ENCODE measurements around the gene SLIT3. TPM values are rescaled to one million over a fixed set of nuclear protein-coding genes. Genes with fewer than 3 reads are reported as not detected.

Gene SLIT3
- total RNA-seq, 2 donors from 2014 or later: 67.1 to 140 TPM

DNA sequence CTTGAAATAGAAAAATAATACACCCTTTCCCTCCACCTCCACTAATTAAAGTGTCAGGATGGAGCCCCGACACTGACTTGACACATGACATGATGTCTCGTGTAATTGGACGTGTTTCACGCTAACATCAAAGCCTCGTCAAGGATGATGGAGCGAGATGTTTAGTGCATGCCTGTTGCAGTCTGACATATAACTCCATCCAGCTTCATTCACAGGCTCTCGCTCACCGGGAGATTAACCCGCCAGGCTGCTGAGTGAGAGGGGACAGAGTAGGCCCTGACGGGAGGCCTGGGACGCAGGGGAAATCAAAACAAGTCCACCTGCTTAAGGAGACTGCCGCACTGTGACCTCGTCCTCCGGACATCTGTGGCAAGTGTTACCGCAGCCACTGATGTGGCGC lies 263.5 kb downstream of the SLIT3 start:
- DNase-seq (ENCODE audit: low spot score): no peak
- intact Hi-C loops (cut with DNase I): no loop called here

DNA sequence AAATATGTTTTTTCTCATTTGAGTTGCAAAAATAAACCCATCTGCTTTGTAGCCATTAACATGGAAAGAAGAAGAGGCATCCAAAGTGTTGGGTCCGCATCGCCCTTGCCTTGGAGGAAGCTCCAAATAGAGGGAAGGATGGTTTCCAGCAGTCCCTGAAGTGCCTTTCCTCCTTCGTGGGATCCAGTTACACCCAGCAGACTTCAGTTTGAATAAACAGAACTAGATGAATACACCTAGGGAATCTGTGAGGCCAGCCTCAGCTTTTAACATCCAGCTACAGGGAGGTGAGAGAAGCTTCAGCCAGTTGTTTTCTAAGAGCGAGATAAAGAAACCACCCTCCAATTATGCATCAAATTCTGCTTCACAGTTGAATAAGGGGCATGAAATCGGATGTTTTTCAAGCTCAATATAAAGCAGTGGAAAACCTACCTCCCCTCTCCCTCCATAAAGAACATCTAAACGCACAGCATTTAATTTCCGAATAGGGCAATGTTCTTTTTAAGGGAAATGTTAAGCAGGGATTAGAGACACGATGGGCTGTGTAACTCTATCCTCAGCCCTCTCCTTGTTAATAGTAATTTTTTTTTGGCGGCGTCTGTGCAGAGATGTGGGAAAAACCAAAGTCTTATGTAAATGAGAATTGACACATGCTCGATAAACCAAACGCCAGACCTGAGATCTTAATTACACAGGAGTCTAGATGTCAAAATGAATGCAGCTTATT lies 264.7 kb downstream of the SLIT3 start:
- no peak for DNase-seq (ENCODE audit: low spot score)
- intact Hi-C loops (cut with DNase I): no loop called here

DNA sequence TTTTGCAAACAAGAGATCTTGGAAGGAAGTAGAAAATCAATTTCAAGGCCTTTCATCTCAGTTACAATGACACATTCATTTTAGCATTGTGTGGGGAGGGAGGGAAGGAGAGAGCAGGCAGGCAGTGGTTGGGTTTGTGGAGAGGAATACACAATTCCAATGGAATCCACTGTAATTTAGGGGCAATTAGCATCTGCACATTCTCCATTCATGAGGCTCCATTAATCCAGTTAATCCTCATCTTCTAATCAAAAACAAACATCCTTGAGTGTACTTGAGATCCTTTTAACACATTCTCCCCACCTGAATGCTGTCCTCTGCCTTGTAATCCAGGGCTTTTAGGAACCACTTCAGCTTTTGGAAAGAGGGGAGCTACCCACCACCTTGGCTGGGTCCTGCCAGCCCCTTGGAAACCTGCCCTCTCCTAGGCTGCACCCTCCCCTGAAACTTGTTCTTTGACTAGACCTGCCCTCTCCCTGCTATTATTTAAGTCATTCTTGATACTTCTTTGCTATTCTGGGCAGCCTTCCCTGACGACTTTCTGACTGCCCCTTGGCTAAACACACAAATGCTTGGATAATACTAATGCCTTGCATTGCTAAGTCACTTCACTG lies 271.2 kb downstream of the SLIT3 start:
- DNase-seq (ENCODE audit: low spot score): no peak

DNA sequence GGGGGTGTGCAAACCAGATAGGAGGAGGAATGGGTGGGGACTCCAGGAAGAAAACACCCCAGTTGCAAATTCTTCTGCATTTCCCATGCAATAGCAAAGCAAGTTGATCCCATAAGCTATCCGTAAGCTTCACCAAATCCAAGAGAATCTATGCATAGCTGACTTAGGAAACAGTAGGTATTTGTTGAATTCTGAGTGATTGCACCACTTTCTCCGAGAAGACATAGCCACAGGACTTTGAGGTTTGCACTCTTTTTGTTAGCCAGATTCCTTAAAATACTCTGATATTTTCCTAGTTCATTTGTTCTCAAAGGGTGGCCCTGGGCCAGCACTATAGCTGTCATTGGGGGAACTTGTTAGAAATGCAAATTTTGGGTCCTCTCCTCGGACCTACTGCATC lies 271.9 kb downstream of the SLIT3 start:
- DNase-seq (ENCODE audit: low spot score): no peak
- intact Hi-C loops (cut with DNase I): no loop called here

More for the DNA sequence above, 271.2 kb downstream of the SLIT3 start:
- intact Hi-C loops (cut with DNase I): no loop called here

- DNase-seq (ENCODE audit: low spot score): no peak
- intact Hi-C loops (cut with DNase I): no loop called here
These were observed 273.4 kb downstream of the SLIT3 start for GRCh38 chr5:169027501-169028061.

DNA sequence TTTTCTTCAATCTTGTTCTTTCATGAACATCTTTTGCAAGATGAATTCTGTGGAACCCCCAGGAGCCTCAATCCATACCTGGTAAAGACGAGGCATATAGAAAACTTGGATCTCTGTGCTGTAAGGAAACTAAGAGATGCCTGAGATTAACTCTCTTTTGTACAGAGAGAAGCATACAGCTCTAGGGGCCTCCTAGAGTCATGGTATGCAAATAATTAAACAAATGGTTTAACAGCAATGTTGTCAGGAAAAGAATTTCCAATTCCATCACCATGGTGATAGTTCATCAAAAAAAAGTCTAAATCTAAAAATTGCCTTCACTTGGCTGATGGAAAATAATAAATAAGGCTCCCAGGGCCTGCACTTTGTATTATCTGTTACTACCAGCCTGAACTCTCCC lies 275.4 kb downstream of the SLIT3 start:
- DNase-seq (ENCODE audit: low spot score): no peak
- intact Hi-C loops (cut with DNase I): no loop called here

DNA sequence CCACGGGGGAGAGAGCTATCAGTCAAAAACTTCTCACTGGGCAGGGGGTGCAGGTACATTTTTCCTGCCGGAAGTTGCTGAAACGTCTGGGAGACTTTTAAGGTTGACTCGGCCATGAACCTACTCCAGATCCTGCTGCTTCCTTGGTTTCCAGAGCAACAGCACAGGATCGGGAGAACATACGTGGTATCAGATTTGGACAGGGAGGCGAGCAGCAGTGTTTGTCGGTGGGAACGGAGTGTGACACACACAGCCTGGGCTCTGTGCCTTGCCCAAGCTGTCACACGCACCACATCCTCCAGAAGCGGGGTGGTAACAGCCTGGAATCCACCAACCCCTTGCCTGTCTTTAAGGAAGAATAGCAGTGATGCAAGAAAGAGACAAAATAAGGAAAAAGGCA lies 276.5 kb downstream of the SLIT3 start:
- intact Hi-C loops (cut with DNase I): no loop called here
- DNase-seq (ENCODE audit: low spot score): no peak

GRCh38 chr5:169022718-169023117 lies 278.2 kb downstream of the SLIT3 start:
- DNase-seq (ENCODE audit: low spot score): no peak

GRCh38 chr5:169020102-169020501 lies 280.8 kb downstream of the SLIT3 start:
- intact Hi-C loops (cut with DNase I): no loop called here
- no peak for DNase-seq (ENCODE audit: low spot score)

More at GRCh38 chr5:169022718-169023117, 278.2 kb downstream of the SLIT3 start:
- intact Hi-C loops (cut with DNase I): no loop called here

DNA sequence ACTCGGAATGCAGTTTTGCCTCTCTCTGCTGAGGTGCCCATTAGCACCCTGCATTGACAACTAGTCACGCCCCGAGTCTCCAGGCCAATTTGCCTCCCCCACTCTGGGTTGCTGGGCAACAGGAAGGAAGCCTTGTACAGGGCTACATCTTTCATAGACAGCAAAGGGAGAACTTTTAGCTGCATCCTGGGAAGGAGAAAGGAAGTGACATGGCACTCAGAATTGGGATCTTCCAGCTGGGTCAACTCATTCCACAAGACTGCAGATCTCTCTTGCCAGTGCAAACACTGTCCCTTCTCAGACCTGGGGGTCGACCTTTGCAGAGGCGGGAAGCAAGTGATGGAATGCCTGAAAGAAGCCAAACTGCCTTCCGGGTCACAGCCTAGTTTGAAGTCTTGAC lies 282.0 kb downstream of the SLIT3 start:
- intact Hi-C loops (cut with DNase I): no loop called here
- no peak for DNase-seq (ENCODE audit: low spot score)

- intact Hi-C loops (cut with DNase I): no loop called here
- DNase-seq (ENCODE audit: low spot score): no peak
These were observed 284.9 kb downstream of the SLIT3 start for GRCh38 chr5:169015991-169016390.

DNA sequence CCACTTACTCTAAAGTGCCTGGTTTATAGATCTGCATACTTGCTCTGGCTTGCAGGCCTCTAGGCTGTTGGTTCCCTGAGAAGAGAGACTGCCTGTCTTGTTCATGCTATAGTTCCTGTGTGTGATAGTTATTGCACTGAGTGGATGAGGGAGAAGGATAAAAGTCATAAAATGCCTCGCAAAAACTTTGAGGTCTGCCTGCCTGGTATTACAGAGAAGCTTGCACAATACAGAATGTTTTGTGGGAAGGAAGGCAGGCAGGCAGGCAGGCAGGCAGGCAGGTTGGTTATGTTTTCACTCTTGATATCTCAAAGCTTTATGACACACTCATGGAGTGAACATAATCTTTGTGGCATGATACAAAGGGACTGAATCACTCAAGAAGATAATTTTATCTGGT lies 287.1 kb downstream of the SLIT3 start:
- DNase-seq (ENCODE audit: low spot score): no peak
- intact Hi-C loops (cut with DNase I): no loop called here

GRCh38 chr5:169013208-169013728 lies 287.7 kb downstream of the SLIT3 start:
- intact Hi-C loops (cut with DNase I): no loop called here
- DNase-seq (ENCODE audit: low spot score): no peak

GRCh38 chr5:169012450-169012849 lies 288.5 kb downstream of the SLIT3 start:
- no peak for DNase-seq (ENCODE audit: low spot score)
- intact Hi-C loops (cut with DNase I): no loop called here

GRCh38 chr5:169011451-169011850 lies 289.5 kb downstream of the SLIT3 start:
- no peak for DNase-seq (ENCODE audit: low spot score)
- intact Hi-C loops (cut with DNase I): no loop called here

- intact Hi-C loops (cut with DNase I): no loop called here
- DNase-seq (ENCODE audit: low spot score): no peak
These were observed 289.9 kb downstream of the SLIT3 start for GRCh38 chr5:169011009-169011408.

DNA sequence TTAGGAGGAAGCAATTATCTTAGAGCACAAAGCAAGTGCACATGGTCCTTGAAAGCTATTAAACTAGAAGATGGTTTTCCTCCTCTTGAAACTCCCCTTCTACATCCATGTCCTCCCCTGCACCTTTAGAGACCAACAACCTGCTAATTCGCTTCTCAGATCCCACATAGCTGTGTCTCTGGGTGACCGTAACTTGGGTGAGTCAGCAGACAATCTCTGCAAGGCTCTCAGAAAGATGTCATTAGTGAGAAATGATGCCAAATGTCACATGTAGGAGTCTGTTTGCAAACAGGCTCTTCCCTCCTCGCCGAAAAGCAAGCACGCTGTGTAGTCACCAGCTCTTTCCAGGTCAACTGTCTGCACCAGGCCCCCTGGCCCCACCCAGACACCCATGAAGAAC lies 291.8 kb downstream of the SLIT3 start:
- intact Hi-C loops (cut with DNase I): no loop called here
- DNase-seq (ENCODE audit: low spot score): no peak

GRCh38 chr5:169006842-169007790 lies 293.8 kb downstream of the SLIT3 start:
- DNase-seq (ENCODE audit: low spot score): no peak
- intact Hi-C loops (cut with DNase I): no loop called here

DNA sequence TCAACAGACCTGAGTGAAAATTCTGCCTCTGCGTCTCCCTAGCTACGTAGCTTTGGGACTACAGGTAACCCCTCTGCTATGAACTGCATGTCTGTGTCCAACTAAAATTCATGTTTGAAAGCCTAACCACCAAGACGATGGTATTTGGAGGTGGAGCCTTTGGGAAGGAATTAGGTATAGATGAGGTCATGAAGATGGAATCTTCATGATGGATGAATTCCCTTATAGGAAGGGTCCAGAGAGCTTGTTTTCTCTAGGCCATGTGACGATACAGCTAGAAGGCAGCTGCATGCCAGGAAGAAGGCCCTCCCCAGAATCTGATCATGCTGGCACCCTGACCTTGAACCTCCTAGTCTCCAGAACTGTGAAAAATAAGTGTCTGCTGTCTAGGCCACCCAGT lies 296.4 kb downstream of the SLIT3 start:
- intact Hi-C loops (cut with DNase I): no loop called here

More for the DNA sequence above, 296.4 kb downstream of the SLIT3 start:
- no peak for DNase-seq (ENCODE audit: low spot score)
